HCEC 1CT (cell line): ENCODE data around the gene SNURF.
"Not testable (repeated sequence)": the region's sequence is repeated elsewhere in the genome, so short reads cannot be mapped to it uniquely, and the experiment has no call there.

ENCODE experiments used
- DNase-seq: peaks from one replicate; pipeline ENCODE4 v3.0.0-alpha.2; 2017

SNURF gene

GRCh38 chr15:24971772-24972171 lies 17.0 kb downstream of the SNURF start:
- DNase-seq, result no peak

- DNase-seq, result not testable (repeated sequence)
Measured at GRCh38 chr15:24972707-24973106, 17.9 kb downstream of the SNURF start.

DNA sequence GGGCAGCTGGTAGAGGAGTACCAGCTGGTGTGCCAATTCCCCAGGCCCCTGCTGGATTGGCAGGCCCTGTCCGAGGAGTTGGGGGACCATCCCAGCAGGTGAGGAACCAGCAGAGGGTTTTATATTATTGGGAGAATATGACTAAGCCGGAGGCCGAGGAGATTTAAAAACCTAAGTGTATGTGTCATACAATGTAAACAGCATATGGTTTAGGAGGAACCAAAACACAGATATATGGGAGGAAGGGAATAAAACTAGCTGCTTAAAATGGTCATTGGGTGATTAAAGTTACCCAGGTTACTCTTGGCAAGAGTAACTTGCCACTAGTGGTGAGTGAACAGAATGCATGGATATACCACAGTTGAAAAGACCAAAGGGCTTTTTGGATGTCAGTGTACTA lies 22.1 kb downstream of the SNURF start:
- no peak for DNase-seq

DNA sequence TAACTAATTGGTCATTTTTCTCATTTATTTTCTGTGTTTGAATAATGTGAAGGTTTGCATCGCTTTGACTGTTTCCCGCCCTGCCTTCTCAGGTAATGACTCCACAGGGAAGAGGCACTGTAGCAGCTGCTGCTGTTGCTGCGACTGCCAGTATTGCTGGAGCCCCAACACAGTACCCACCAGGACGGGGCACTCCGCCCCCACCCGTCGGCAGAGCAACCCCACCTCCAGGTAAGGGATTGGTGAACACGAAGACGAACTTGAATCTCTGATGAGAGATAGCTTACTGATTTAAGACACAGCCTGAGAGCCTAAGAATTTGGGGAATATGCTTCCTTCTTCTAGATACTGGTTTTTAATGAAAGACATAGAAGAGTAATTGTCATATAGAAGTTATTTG lies 22.9 kb downstream of the SNURF start:
- DNase-seq, result no peak

GRCh38 chr15:24985224-24985623 lies 30.4 kb downstream of the SNURF start:
- no peak for DNase-seq

- no peak for DNase-seq
Measured at GRCh38 chr15:24986653-24987052, 31.9 kb downstream of the SNURF start.
